CD8-positive, alpha-beta memory T cell (primary cell): ENCODE measurements around the gene NACAD. TPM values are rescaled to one million over a fixed set of nuclear protein-coding genes. Genes with fewer than 3 reads are reported as not detected.

Source experiments
- CTCF ChIA-PET: fragments of 350-600 bp; sonication (Branson Sonifier 250); formaldehyde crosslinking; loops from one replicate; lab custom pipeline; 2021; ENCODE audit warnings: antibody characterized with exemption; lab: Charles Lee
- POLR2A ChIA-PET: fragments of 350-600 bp; sonication (Branson Sonifier 250); formaldehyde crosslinking; loops from one replicate; lab custom pipeline; 2021; ENCODE audit warnings: antibody characterized with exemption; lab: Charles Lee
- DNase-seq, 5 donors: peaks; one replicate each; pipeline versions ENCODE4 v3.0.0 to v3.0.0-alpha.2; 2020 to 2022; ENCODE audit warnings: mixed read lengths in 1 of 5
- H3K27ac ChIP-seq: one replicate; pipeline ENCODE4 v1.7.0; 2013; ENCODE audit warnings: low read depth, mild to moderate bottlenecking, low read length, moderate library complexity
- H3K27me3 ChIP-seq: 2 replicates; pipeline ENCODE4 v1.7.0; 2013; ENCODE audit warnings: low read length, mild to moderate bottlenecking; ENCODE audit not compliant: insufficient read depth, poor library complexity, severe bottlenecking
- H3K36me3 ChIP-seq: 2 replicates; pipeline ENCODE4 v1.7.0; 2013; ENCODE audit warnings: mild to moderate bottlenecking, low read length, moderate library complexity; ENCODE audit not compliant: insufficient read depth
- H3K4me1 ChIP-seq: 2 replicates; pipeline ENCODE4 v1.7.0; 2013; ENCODE audit warnings: mild to moderate bottlenecking, low read length, moderate library complexity; ENCODE audit not compliant: insufficient read depth
- H3K4me3 ChIP-seq: 2 replicates; pipeline ENCODE4 v1.7.0; 2013; ENCODE audit warnings: mild to moderate bottlenecking, low read length
- H3K9me3 ChIP-seq: 2 replicates; pipeline ENCODE4 v1.7.0; 2013; ENCODE audit warnings: mild to moderate bottlenecking, low read length
- H3K27ac Mint-ChIP-seq, 8 donors: one replicate each; pipeline ENCODE4 v1.8.0; 2020 to 2021; ENCODE audit warnings: mixed read lengths in 8 of 8, mild to moderate bottlenecking in 6 of 8, inconsistent platforms in 3 of 8, moderate library complexity in 3 of 8
- H3K27me3 Mint-ChIP-seq, 2 donors: one replicate each; pipeline ENCODE4 v1.8.0; 2020 to 2021; ENCODE audit warnings: mixed read lengths in 2 of 2, mild to moderate bottlenecking in 1 of 2, moderate library complexity in 1 of 2
- H3K36me3 Mint-ChIP-seq, 3 donors: one replicate each; pipeline ENCODE4 v1.8.0; 2020 to 2021; ENCODE audit warnings: mixed read lengths in 3 of 3, inconsistent platforms in 1 of 3, mild to moderate bottlenecking in 1 of 3
- H3K4me1 Mint-ChIP-seq, 3 donors: one replicate each; pipeline ENCODE4 v1.8.0; 2020 to 2021; ENCODE audit warnings: mixed read lengths in 3 of 3, inconsistent platforms in 1 of 3, mild to moderate bottlenecking in 1 of 3
- H3K4me3 Mint-ChIP-seq, 7 donors: one replicate each; pipeline ENCODE4 v1.8.0; 2020 to 2021; ENCODE audit warnings: mixed read lengths in 7 of 7, mild to moderate bottlenecking in 6 of 7, moderate library complexity in 4 of 7, inconsistent platforms in 2 of 7
- H3K9me3 Mint-ChIP-seq, 5 donors: one replicate each; pipeline ENCODE4 v1.8.0; 2020 to 2022; ENCODE audit warnings: mixed read lengths in 5 of 5, mild to moderate bottlenecking in 3 of 5, moderate library complexity in 2 of 5, inconsistent platforms in 1 of 5
- polyA plus RNA-seq: library from polyadenylated mRNA; unstranded; fragments of 300-500 nt; fragmentation: Illumina TruSeq; gene quantifications from one replicate; pipeline ENCODE4 v1.2.3, GENCODE V29; 2021
- total RNA-seq, 2 experiments: library from RNA; stranded (reverse); gene quantifications; one replicate each; pipeline ENCODE4 v1.2.3, GENCODE V29; 2021

NACAD gene
- total and polyA plus RNA-seq, 3 experiments from 2014 or later: 0.31 to 1.3 (median 0.82) TPM

- Histone ChIP-seq H3K27me3 (no peaks in the 10 kb centered on the region), H3K36me3 (peaks cover 92% of the 10 kb centered on the region), H3K27ac (no peak overlapping the region), H3K9me3 (no peaks in the 10 kb centered on the region), H3K4me1 (no peaks in the 10 kb centered on the region), H3K4me3 (no peak overlapping the region)
- H3K4me1 Mint-ChIP-seq: peaks cover 16 to 48% (median 30%) of the 10 kb centered on the region in 3 donors
- H3K4me3 Mint-ChIP-seq: peak overlapping the region in 1 of 7 donors; percentile 51
- no peaks in the 10 kb centered on the region for H3K9me3 Mint-ChIP-seq
- DNase-seq: no peak
- H3K27ac Mint-ChIP-seq: peak overlapping the region in 5 of 8 donors; percentile 19 to 84 (median 64)
- peaks cover 6 to 91% (median 12%) of the 10 kb centered on the region in 3 donors for H3K36me3 Mint-ChIP-seq
- H3K27me3 Mint-ChIP-seq: peaks cover 0 to 1% of the 10 kb centered on the region in 2 donors
- ChIA-PET POLR2A (interaction anchor here (0.5 kb wide), 1 partner anchor 379 kb away, joined by 3 read pairs; no protein-coding TSS in a partner anchor), CTCF (interaction anchor here (1.1 to 2.0 kb wide), 2 partner anchors 14 to 95 kb away, joined by 4 to 8 read pairs; no protein-coding TSS in a partner anchor)
Observed at GRCh38 chr7:45068236-45069023, 20.3 kb downstream of the NACAD start.

GRCh38 chr7:45067582-45067981 is 21.2 kb downstream of the NACAD start:
- Histone ChIP-seq H3K4me1 (no peaks in the 10 kb centered on the region), H3K9me3 (no peaks in the 10 kb centered on the region), H3K36me3 (peaks cover 85% of the 10 kb centered on the region), H3K4me3 (no peak overlapping the region), H3K27me3 (no peaks in the 10 kb centered on the region), H3K27ac (no peak overlapping the region)
- Mint-ChIP-seq H3K9me3 (no peaks in the 10 kb centered on the region), H3K4me1 (peaks cover 16 to 51% (median 33%) of the 10 kb centered on the region in 3 donors), H3K27ac (no peak overlapping the region), H3K36me3 (peaks cover 0 to 90% (median 12%) of the 10 kb centered on the region in 3 donors), H3K4me3 (no peak overlapping the region), H3K27me3 (no peaks in the 10 kb centered on the region)
- ChIA-PET POLR2A (no interaction called here), CTCF (no interaction called here)
- DNase-seq: no peak

- Histone ChIP-seq H3K27ac (no peak overlapping the region), H3K36me3 (peaks cover 73% of the 10 kb centered on the region), H3K4me3 (no peak overlapping the region), H3K27me3 (no peaks in the 10 kb centered on the region), H3K4me1 (peaks cover 11% of the 10 kb centered on the region), H3K9me3 (no peaks in the 10 kb centered on the region)
- Mint-ChIP-seq H3K27me3 (no peaks in the 10 kb centered on the region), H3K4me1 (peaks cover 23 to 56% (median 37%) of the 10 kb centered on the region in 3 donors), H3K9me3 (no peaks in the 10 kb centered on the region), H3K27ac (peak overlapping the region in 1 of 8 donors; percentile 50), H3K4me3 (no peak overlapping the region), H3K36me3 (peaks cover 0 to 89% (median 14%) of the 10 kb centered on the region in 3 donors)
- ChIA-PET POLR2A (no interaction called here), CTCF (interaction anchor here (0.7 kb wide), 1 partner anchor 27 kb away, joined by 4 read pairs; no protein-coding TSS in a partner anchor)
- DNase-seq: no peak
Observed at GRCh38 chr7:45066409-45066808, 22.4 kb downstream of the NACAD start.

- Mint-ChIP-seq H3K9me3 (no peaks in the 10 kb centered on the region), H3K27ac (peak overlapping the region in 5 of 8 donors; percentile 7 to 69 (median 27)), H3K4me3 (no peak overlapping the region), H3K4me1 (peaks cover 31 to 67% (median 48%) of the 10 kb centered on the region in 3 donors), H3K27me3 (no peaks in the 10 kb centered on the region), H3K36me3 (peaks cover 0 to 89% (median 21%) of the 10 kb centered on the region in 3 donors)
- no peak for DNase-seq
- Histone ChIP-seq H3K4me1 (peaks cover 19% of the 10 kb centered on the region), H3K27me3 (no peaks in the 10 kb centered on the region), H3K4me3 (no peak overlapping the region), H3K9me3 (no peaks in the 10 kb centered on the region), H3K36me3 (peaks cover 63% of the 10 kb centered on the region), H3K27ac (no peak overlapping the region)
- ChIA-PET CTCF (interaction anchor here (1.0 to 1.3 kb wide), 2 partner anchors 10 to 70 kb away, joined by 3 to 4 read pairs; no protein-coding TSS in a partner anchor), POLR2A (no interaction called here)
Observed at GRCh38 chr7:45065031-45065995, 23.5 kb downstream of the NACAD start.

- Histone ChIP-seq H3K36me3 (peaks cover 52% of the 10 kb centered on the region), H3K4me3 (no peak overlapping the region), H3K27ac (no peak overlapping the region), H3K9me3 (no peaks in the 10 kb centered on the region), H3K27me3 (no peaks in the 10 kb centered on the region), H3K4me1 (peaks cover 19% of the 10 kb centered on the region)
- no peak overlapping the region for H3K4me3 Mint-ChIP-seq
- ChIA-PET POLR2A (no interaction called here), CTCF (interaction anchor here (1.0 to 1.3 kb wide), 2 partner anchors 11 to 71 kb away, joined by 3 to 4 read pairs; no protein-coding TSS in a partner anchor)
- H3K4me1 Mint-ChIP-seq: peaks cover 38 to 74% (median 59%) of the 10 kb centered on the region in 3 donors
- H3K27me3 Mint-ChIP-seq: no peaks in the 10 kb centered on the region
- peaks cover 0 to 84% (median 21%) of the 10 kb centered on the region in 3 donors for H3K36me3 Mint-ChIP-seq
- no peaks in the 10 kb centered on the region for H3K9me3 Mint-ChIP-seq
- peak overlapping the region in 5 of 8 donors; percentile 11 to 72 (median 37) for H3K27ac Mint-ChIP-seq
- no peak for DNase-seq
Observed at GRCh38 chr7:45064047-45064725, 24.6 kb downstream of the NACAD start.

- H3K27ac Mint-ChIP-seq: peak overlapping the region; percentile 41 to 95 (median 69)
- H3K4me3 Mint-ChIP-seq: peak overlapping the region in 3 of 7 donors; percentile 6 to 36 (median 32)
- no peaks in the 10 kb centered on the region for H3K9me3 Mint-ChIP-seq
- ChIA-PET POLR2A (no interaction called here), CTCF (interaction anchor here (1.2 to 1.9 kb wide), 2 partner anchors 9 to 11 kb away, joined by 3 to 6 read pairs; no protein-coding TSS in a partner anchor)
- H3K27me3 Mint-ChIP-seq: no peaks in the 10 kb centered on the region
- peaks cover 4 to 78% (median 27%) of the 10 kb centered on the region in 3 donors for H3K36me3 Mint-ChIP-seq
- Histone ChIP-seq H3K4me3 (no peak overlapping the region), H3K36me3 (peaks cover 33% of the 10 kb centered on the region), H3K9me3 (no peaks in the 10 kb centered on the region), H3K27ac (no peak overlapping the region), H3K4me1 (peaks cover 28% of the 10 kb centered on the region), H3K27me3 (no peaks in the 10 kb centered on the region)
- peaks cover 54 to 81% (median 80%) of the 10 kb centered on the region in 3 donors for H3K4me1 Mint-ChIP-seq
- DNase-seq: no peak
Observed at GRCh38 chr7:45061806-45062425, 26.9 kb downstream of the NACAD start.

- Histone ChIP-seq H3K4me1 (peaks cover 28% of the 10 kb centered on the region), H3K27ac (no peak overlapping the region), H3K9me3 (no peaks in the 10 kb centered on the region), H3K27me3 (no peaks in the 10 kb centered on the region), H3K36me3 (peaks cover 30% of the 10 kb centered on the region), H3K4me3 (no peak overlapping the region)
- DNase-seq: no peak
- Mint-ChIP-seq H3K27ac (peak overlapping the region; percentile 41 to 95 (median 76)), H3K4me1 (peaks cover 56 to 84% (median 82%) of the 10 kb centered on the region in 3 donors), H3K9me3 (no peaks in the 10 kb centered on the region), H3K36me3 (peaks cover 4 to 77% (median 27%) of the 10 kb centered on the region in 3 donors), H3K27me3 (no peaks in the 10 kb centered on the region), H3K4me3 (no peak overlapping the region)
- ChIA-PET POLR2A (no interaction called here), CTCF (interaction anchor here (1.2 to 1.9 kb wide), 2 partner anchors 10 kb away, joined by 3 to 6 read pairs; no protein-coding TSS in a partner anchor)
Observed at GRCh38 chr7:45061352-45061751, 27.4 kb downstream of the NACAD start.
